Measurements from ENCODE around the gene ASXL1.

ASXL1 gene

GRCh38 chr20:32478576-32478975, 120.4 kb downstream of the ASXL1 start:
- WGBS, 2 donors (ENCODE audit: extremely low coverage in 2 of 2, insufficient read length in 2 of 2, insufficient replicate concordance in 1 of 2): no CpG with 5 or more reads among the region's 7 CpGs
- Histone ChIP-seq H3K79me1 (ENCODE audit: low read depth, low read length) (peaks cover 31% of the 10 kb centered on the region), H3K4me3 (ENCODE audit: low read length in 2 of 2) (no peak overlapping the region), H3K36me3 (replicated peaks in 1 of 2; ENCODE audit: control insufficient read depth in 2 of 2, insufficient read depth in 2 of 2, low read length in 2 of 2) (peaks cover 4 to 5% of the 10 kb centered on the region in 2 donors), H3K4me2 (ENCODE audit: insufficient read depth, low read length, poor library complexity, severe bottlenecking) (no peak overlapping the region), H4K8ac (ENCODE audit: low read depth, low read length) (no peak overlapping the region), H2BK120ac (ENCODE audit: low read depth, low read length) (no peak overlapping the region), H3K23ac (ENCODE audit: low read depth, low read length, poor library complexity) (no peak overlapping the region), H3K9ac (ENCODE audit: low read depth, low read length, poor library complexity) (no peak overlapping the region), H2BK5ac (ENCODE audit: low read length) (no peak overlapping the region), H2BK15ac (ENCODE audit: low read length) (peak overlapping the region; percentile 55), H3K4ac (ENCODE audit: low read length) (no peak overlapping the region), H2BK12ac (ENCODE audit: low read length) (no peak overlapping the region), H2AFZ (ENCODE audit: low read length) (no peak overlapping the region), H3K27me3 (ENCODE audit: control insufficient read depth in 3 of 3, insufficient read depth in 3 of 3, low read depth in 1 of 3, low read length in 3 of 3) (no peaks in the 10 kb centered on the region), H3K4me1 (ENCODE audit: control insufficient read depth in 2 of 2, insufficient read depth in 1 of 2, low read depth in 1 of 2, low read length in 2 of 2) (peaks cover 54 to 57% of the 10 kb centered on the region in 2 donors), H3K18ac (ENCODE audit: low read length) (no peak overlapping the region), H4K91ac (ENCODE audit: low read depth, low read length, poor library complexity) (no peak overlapping the region), H2AK5ac (ENCODE audit: low read depth, low read length) (no peak overlapping the region), H3K14ac (ENCODE audit: low read length) (no peak overlapping the region), H3K9me3 (replicated peaks in 1 of 2; ENCODE audit: control insufficient read depth in 2 of 2, insufficient read depth in 1 of 2, low read depth in 1 of 2, low read length in 2 of 2) (no peaks in the 10 kb centered on the region), H3K27ac (replicated peaks; ENCODE audit: low read length) (no peak overlapping the region)
- no peak for DNase-seq (ENCODE audit: low spot score)

- Histone ChIP-seq H3K9ac (ENCODE audit: low read depth, low read length, poor library complexity) (no peak overlapping the region), H3K27me3 (ENCODE audit: control insufficient read depth in 3 of 3, insufficient read depth in 3 of 3, low read depth in 1 of 3, low read length in 3 of 3) (no peaks in the 10 kb centered on the region), H2BK12ac (ENCODE audit: low read length) (no peak overlapping the region), H2AFZ (ENCODE audit: low read length) (no peak overlapping the region), H3K23ac (ENCODE audit: low read depth, low read length, poor library complexity) (peak overlapping the region; percentile 25), H3K79me1 (ENCODE audit: low read depth, low read length) (peaks cover 31% of the 10 kb centered on the region), H3K4me1 (ENCODE audit: control insufficient read depth in 2 of 2, insufficient read depth in 1 of 2, low read depth in 1 of 2, low read length in 2 of 2) (peaks cover 50 to 53% of the 10 kb centered on the region in 2 donors), H3K9me3 (replicated peaks in 1 of 2; ENCODE audit: control insufficient read depth in 2 of 2, insufficient read depth in 1 of 2, low read depth in 1 of 2, low read length in 2 of 2) (no peaks in the 10 kb centered on the region), H2BK5ac (ENCODE audit: low read length) (no peak overlapping the region), H4K8ac (ENCODE audit: low read depth, low read length) (no peak overlapping the region), H2BK15ac (ENCODE audit: low read length) (peak overlapping the region; percentile 55), H3K27ac (replicated peaks; ENCODE audit: low read length) (no peak overlapping the region), H3K36me3 (replicated peaks in 1 of 2; ENCODE audit: control insufficient read depth in 2 of 2, insufficient read depth in 2 of 2, low read length in 2 of 2) (peaks cover under 1 to 4% of the 10 kb centered on the region in 2 donors), H2AK5ac (ENCODE audit: low read depth, low read length) (peak overlapping the region; percentile 32), H3K4me3 (ENCODE audit: low read length in 2 of 2) (no peak overlapping the region), H3K4me2 (ENCODE audit: insufficient read depth, low read length, poor library complexity, severe bottlenecking) (no peak overlapping the region), H3K14ac (ENCODE audit: low read length) (no peak overlapping the region), H3K18ac (ENCODE audit: low read length) (no peak overlapping the region), H2BK120ac (ENCODE audit: low read depth, low read length) (peak overlapping the region; percentile 78), H4K91ac (ENCODE audit: low read depth, low read length, poor library complexity) (no peak overlapping the region), H3K4ac (ENCODE audit: low read length) (no peak overlapping the region)
- no CpG with 5 or more reads among the region's 5 CpGs for WGBS, 2 donors (ENCODE audit: extremely low coverage in 2 of 2, insufficient read length in 2 of 2, insufficient replicate concordance in 1 of 2)
- DNase-seq (ENCODE audit: low spot score): no peak
Measured at GRCh38 chr20:32479012-32479411, 120.9 kb downstream of the ASXL1 start.

- Histone ChIP-seq H2BK12ac (ENCODE audit: low read length) (no peak overlapping the region), H3K4me2 (ENCODE audit: insufficient read depth, low read length, poor library complexity, severe bottlenecking) (no peak overlapping the region), H2AFZ (ENCODE audit: low read length) (no peak overlapping the region), H3K27me3 (ENCODE audit: control insufficient read depth in 3 of 3, insufficient read depth in 3 of 3, low read depth in 1 of 3, low read length in 3 of 3) (no peaks in the 10 kb centered on the region), H3K18ac (ENCODE audit: low read length) (no peak overlapping the region), H3K27ac (replicated peaks; ENCODE audit: low read length) (no peak overlapping the region), H3K4ac (ENCODE audit: low read length) (no peak overlapping the region), H4K8ac (ENCODE audit: low read depth, low read length) (no peak overlapping the region), H2AK5ac (ENCODE audit: low read depth, low read length) (no peak overlapping the region), H3K9me3 (replicated peaks in 1 of 2; ENCODE audit: control insufficient read depth in 2 of 2, insufficient read depth in 1 of 2, low read depth in 1 of 2, low read length in 2 of 2) (no peaks in the 10 kb centered on the region), H3K4me3 (ENCODE audit: low read length in 2 of 2) (no peak overlapping the region), H3K79me1 (ENCODE audit: low read depth, low read length) (peaks cover 31% of the 10 kb centered on the region), H2BK15ac (ENCODE audit: low read length) (no peak overlapping the region), H2BK120ac (ENCODE audit: low read depth, low read length) (no peak overlapping the region), H3K36me3 (replicated peaks in 1 of 2; ENCODE audit: control insufficient read depth in 2 of 2, insufficient read depth in 2 of 2, low read length in 2 of 2) (peaks cover 0 to 4% of the 10 kb centered on the region in 2 donors), H3K4me1 (ENCODE audit: control insufficient read depth in 2 of 2, insufficient read depth in 1 of 2, low read depth in 1 of 2, low read length in 2 of 2) (peaks cover 45 to 46% of the 10 kb centered on the region in 2 donors), H4K91ac (ENCODE audit: low read depth, low read length, poor library complexity) (no peak overlapping the region), H2BK5ac (ENCODE audit: low read length) (no peak overlapping the region), H3K9ac (ENCODE audit: low read depth, low read length, poor library complexity) (no peak overlapping the region), H3K23ac (ENCODE audit: low read depth, low read length, poor library complexity) (no peak overlapping the region), H3K14ac (ENCODE audit: low read length) (no peak overlapping the region)
- no peak for DNase-seq (ENCODE audit: low spot score)
- WGBS, 2 donors (ENCODE audit: extremely low coverage in 2 of 2, insufficient read length in 2 of 2, insufficient replicate concordance in 1 of 2): no CpG with 5 or more reads among the region's 2 CpGs
Measured at GRCh38 chr20:32479697-32480171, 121.6 kb downstream of the ASXL1 start.

GRCh38 chr20:32480371-32481241, 122.5 kb downstream of the ASXL1 start:
- H3K18ac ChIP-seq (ENCODE audit: low read length): peak overlapping the region; percentile 23
- H2AK5ac ChIP-seq (ENCODE audit: low read depth, low read length): peak overlapping the region; percentile 20
- no peak overlapping the region for H2BK5ac ChIP-seq (ENCODE audit: low read length)
- no peak for DNase-seq (ENCODE audit: low spot score)
- peaks cover 38 to 47% of the 10 kb centered on the region in 2 donors for H3K4me1 ChIP-seq (ENCODE audit: control insufficient read depth in 2 of 2, insufficient read depth in 1 of 2, low read depth in 1 of 2, low read length in 2 of 2)
- H3K9ac ChIP-seq (ENCODE audit: low read depth, low read length, poor library complexity): no peak overlapping the region
- no peaks in the 10 kb centered on the region for H3K9me3 ChIP-seq (replicated peaks in 1 of 2; ENCODE audit: control insufficient read depth in 2 of 2, insufficient read depth in 1 of 2, low read depth in 1 of 2, low read length in 2 of 2)
- H3K36me3 ChIP-seq (replicated peaks in 1 of 2; ENCODE audit: control insufficient read depth in 2 of 2, insufficient read depth in 2 of 2, low read length in 2 of 2): peaks cover 0 to 4% of the 10 kb centered on the region in 2 donors
- H3K4me2 ChIP-seq (ENCODE audit: insufficient read depth, low read length, poor library complexity, severe bottlenecking): peak overlapping the region; percentile 47
- H2BK15ac ChIP-seq (ENCODE audit: low read length): no peak overlapping the region
- no peaks in the 10 kb centered on the region for H3K27me3 ChIP-seq (ENCODE audit: control insufficient read depth in 3 of 3, insufficient read depth in 3 of 3, low read depth in 1 of 3, low read length in 3 of 3)
- H3K4ac ChIP-seq (ENCODE audit: low read length): no peak overlapping the region
- no peak overlapping the region for H3K23ac ChIP-seq (ENCODE audit: low read depth, low read length, poor library complexity)
- H3K27ac ChIP-seq (replicated peaks; ENCODE audit: low read length): no peak overlapping the region
- H4K91ac ChIP-seq (ENCODE audit: low read depth, low read length, poor library complexity): no peak overlapping the region
- peak overlapping the region; percentile 24 for H2BK12ac ChIP-seq (ENCODE audit: low read length)
- no peak overlapping the region for H2AFZ ChIP-seq (ENCODE audit: low read length)
- no CpG with 5 or more reads among the region's 12 CpGs for WGBS, 2 donors (ENCODE audit: extremely low coverage in 2 of 2, insufficient read length in 2 of 2, insufficient replicate concordance in 1 of 2)
- peaks cover 31% of the 10 kb centered on the region for H3K79me1 ChIP-seq (ENCODE audit: low read depth, low read length)
- peak overlapping the region; percentile 39 for H2BK120ac ChIP-seq (ENCODE audit: low read depth, low read length)
- no peak overlapping the region for H4K8ac ChIP-seq (ENCODE audit: low read depth, low read length)
- H3K4me3 ChIP-seq (ENCODE audit: low read length in 2 of 2): no peak overlapping the region
- H3K14ac ChIP-seq (ENCODE audit: low read length): no peak overlapping the region
